NCI-H82 (cell line): Measurements from ENCODE around the gene CYB5R3.

Experiments
- DNase-seq: peaks from one replicate; lab custom pipeline; 2025; lab: John Stamatoyannopoulos, UW

CYB5R3 gene

DNA sequence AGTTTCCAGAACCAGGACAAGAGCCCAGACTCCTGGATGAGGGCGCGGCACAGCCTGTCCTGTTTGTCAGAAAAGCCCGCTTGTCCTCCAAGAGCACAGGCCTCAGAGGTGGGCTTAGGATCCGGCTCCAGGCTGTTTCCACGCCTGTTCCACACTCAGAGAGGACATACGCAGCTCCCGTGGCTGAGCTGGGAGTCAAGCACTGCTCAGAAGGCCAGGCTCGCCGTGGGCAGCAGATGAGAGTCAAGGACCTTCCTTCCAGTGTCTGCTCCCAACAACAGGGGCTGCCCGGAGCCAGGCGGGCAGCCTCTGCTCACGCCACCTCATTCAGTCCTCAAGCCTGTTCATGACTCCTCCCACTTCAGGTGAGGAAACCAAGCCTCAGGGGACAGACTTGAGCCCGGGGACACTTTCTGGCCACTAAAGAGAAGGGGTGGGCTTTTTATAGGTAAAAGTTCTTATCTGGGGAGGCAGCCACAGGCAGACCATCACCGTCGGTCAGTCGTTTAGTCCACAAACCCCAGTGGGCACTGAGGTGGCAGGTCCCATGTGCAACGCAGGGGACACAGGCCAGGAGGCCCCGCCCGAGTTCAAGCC, 3.8 kb downstream of the CYB5R3 start:
- DNase-seq = peak; percentile 20

DNA sequence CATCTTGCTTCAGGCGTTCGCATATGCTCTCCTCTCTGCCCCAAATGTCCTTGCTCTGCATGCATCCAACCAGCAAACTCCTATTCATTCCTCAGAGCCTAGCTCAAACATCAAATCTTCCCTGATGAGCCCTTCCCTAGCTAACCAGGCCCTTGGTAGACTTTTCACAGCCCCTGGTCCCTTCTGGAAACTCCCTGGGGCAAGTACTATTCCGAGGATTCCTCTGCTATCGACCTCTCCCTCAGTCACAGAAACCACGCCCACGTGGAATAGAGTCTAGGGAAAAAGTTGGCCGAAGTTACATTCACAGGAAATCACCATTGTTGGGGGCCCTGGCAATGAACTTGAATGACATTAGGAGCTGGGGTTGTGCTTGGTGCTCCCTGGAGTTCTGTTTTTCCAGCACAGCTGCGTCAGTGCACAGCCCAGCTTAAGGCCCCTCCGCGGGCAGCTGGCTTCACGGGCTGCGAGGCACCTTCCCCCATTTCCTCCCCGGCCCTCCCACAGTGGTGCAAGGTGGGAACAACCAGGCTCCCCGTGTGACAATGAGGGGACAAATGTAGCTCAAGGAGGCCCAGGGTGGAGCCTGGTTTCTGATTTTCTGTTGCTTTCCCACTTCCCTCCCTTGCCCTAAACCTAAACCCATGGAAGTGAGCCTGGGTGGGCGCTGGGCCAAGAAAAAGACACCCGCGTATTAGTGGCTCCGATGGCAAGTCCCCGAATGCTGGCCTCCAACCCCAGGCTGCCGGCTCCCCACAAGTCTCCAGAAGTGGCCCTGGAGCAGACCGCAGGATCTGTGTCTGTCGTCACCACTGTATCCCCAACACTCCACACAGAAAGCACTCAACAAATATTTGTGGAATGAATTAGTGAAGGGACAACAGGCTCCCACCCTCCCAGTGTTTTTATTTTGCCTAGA, 4.5 kb downstream of the CYB5R3 start:
- DNase-seq = peak; percentile 22

DNA sequence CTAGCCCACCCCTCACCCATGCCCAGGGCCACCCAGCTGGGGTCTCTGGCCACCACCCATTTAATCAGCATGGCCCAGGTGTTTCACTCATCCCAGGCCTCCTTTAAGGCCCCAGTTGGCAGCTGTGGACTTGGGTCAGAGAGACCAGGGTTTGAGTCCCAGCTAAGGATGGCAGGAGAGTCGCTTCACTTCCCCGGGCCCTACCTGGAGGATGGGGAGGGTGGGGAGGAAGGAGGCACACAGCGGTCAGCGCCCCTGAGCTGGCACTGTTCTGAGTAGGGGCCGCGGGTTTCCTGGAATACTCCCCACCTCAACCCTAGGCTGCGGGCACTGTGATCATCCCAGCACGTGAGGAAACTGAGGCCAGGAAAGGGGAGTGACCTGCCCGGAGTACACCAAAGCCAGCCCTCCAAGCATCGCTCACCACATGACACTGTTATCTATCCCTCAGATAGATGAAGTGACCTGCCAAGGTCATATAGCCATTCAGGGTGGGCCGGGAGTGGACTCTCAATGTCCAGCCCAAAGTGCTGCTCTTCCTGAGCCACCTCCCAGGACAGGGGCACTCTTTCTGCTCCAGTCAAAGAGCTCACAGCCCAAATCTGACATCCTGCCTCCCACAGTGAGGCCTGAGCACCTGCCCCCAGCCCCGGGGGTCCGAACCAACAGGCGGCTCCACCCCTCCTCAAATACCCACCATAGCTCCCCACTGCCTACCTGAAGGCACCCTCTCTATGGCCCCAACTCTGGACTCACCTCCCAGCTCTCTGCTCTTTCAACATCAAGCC, 5.4 kb downstream of the CYB5R3 start:
- DNase-seq = no peak

DNA sequence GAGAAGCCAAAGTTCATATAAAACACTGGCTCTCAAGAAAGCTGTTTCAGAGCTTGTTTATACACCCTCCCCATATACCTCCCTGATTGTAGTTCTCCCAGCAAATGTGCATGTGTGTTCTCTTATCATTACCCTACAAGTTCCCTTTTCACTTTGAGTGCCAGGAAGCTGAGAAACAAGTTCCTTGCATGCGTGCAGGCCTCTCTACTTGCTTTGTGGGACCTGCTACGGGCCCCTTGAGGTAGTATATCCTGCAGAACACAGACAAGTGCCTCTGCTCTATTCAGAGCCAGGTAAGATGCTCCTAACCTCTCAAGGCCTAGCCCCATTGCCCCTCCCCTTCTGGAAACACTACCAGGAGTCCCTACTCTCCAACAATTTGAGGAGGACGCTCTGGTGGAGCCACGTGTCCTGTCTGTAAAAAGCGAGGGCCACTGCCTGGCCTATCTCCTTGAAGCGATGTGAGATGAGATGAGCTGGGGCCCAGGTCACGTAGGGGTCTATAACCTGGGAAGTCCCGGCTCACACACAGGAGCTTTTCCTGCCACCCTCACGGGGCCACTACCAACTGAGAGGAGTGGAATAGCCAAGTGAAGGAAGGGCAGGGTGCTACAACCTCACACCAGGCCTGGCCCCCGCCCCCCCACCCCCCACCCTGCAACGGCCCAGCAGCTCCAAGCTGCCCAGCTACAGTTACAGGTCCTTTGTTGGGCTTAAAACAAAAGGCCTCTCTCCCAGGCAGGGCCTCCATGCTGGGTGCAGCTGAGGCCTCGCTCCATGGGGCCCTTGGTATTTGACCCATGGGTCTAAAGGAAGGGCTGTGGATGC, 6.2 kb downstream of the CYB5R3 start:
- no peak for DNase-seq

- no peak for DNase-seq
These were observed 7.3 kb downstream of the CYB5R3 start for GRCh38 chr22:42641801-42642413.

- DNase-seq = no peak
These were observed 9.5 kb downstream of the CYB5R3 start for GRCh38 chr22:42639541-42640241.

GRCh38 chr22:42637555-42637954, 11.6 kb downstream of the CYB5R3 start:
- no peak for DNase-seq

GRCh38 chr22:42636506-42636905, 12.7 kb downstream of the CYB5R3 start:
- DNase-seq = no peak

DNA sequence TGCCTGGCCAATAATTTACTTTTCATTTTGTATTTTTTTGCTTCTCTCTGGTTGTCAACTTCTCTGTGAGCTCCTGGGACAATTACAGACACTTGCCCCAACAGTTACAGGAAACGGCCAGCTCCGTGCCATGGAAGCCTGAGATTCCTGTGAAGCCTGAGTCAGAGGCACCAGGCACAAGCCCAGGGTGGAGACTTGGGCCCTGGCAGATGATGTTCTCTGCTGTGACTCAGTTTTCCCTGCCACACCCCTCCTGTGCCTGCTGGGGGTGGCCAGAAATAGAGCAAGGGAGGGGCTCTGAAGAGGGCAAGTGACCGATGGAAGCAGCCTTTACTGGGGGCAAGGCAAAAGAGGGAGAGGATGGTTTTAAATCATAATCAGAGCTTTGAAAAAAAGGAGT, 13.7 kb downstream of the CYB5R3 start:
- DNase-seq = no peak

DNA sequence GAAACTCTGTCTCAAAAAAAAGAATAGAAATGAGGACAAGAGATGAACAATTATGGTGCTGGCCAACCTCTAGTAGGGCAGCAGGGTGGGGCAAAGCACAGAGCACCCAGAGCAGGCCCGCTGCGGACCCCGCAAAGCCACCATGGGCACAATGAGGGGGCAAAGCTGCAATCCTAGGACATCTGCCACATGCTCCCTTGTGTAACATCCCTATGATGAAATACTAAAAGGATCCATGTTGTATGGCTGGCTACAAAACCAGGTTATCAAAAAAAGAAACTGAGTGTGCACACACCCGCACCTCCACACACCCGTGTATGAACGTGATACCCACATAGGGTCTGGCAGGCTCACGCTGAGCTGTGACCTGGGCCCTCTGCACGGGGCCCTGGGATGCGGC, 16.2 kb downstream of the CYB5R3 start:
- no peak for DNase-seq

GRCh38 chr22:42632096-42632495, 17.1 kb downstream of the CYB5R3 start:
- DNase-seq = no peak

DNA sequence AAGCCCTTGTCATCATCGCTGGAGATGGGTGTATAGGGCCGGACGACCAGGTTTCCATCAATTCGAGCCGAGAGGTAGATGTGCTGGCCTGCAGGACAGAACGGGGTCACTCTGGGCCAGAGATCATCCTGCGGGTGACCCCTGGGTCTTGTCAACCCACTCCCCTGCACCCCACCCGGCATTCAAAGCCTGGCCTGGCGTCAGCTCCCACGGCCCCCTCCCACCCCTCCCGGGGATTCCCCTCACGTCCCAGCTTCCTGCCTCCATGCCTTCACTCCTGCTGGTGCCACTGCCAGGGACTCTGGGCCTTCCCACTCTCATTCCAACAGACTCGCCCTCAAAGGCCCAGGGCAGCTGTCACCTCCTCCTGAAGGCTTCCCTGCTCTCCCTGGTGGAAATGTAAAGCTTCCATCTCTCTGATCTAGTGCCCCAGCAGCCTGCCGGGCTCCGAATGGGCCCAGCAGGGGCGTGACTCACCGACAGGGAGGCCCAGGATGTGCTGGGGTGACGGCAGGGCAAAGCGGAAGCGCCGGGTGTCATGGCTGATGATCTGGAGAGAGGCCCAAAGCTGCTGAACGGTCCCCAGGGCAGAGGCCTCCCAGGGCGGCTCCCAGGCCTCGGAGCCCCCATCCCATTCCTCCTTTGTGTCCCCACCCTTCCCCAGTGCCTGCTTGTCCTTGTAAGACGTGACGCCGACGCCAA, 18.1 kb downstream of the CYB5R3 start:
- DNase-seq = no peak

DNA sequence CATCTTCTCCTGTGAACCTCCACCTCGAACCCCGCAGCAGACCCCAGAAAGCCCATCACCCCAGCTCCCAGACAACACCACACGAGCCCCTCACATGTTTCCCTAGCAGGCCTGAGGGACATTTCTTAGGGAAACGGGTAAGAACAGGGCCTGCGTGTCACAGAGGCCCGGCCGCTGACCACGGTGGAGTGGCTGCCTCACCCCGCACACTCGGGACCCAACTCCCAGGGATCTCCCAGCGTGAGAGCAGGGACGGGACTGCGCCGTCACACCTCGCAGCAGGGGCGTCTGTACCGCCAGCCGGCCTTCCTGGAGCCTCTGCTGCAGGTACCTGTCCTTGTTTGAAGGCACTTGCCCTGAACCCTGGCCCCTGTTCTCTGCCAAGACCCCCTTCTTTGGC, 19.0 kb downstream of the CYB5R3 start:
- DNase-seq = no peak

- DNase-seq = no peak
These were observed 21.2 kb downstream of the CYB5R3 start for GRCh38 chr22:42627981-42628380.

GRCh38 chr22:42626951-42627625, 22.1 kb downstream of the CYB5R3 start:
- no peak for DNase-seq

GRCh38 chr22:42626431-42626830, 22.8 kb downstream of the CYB5R3 start:
- no peak for DNase-seq

DNA sequence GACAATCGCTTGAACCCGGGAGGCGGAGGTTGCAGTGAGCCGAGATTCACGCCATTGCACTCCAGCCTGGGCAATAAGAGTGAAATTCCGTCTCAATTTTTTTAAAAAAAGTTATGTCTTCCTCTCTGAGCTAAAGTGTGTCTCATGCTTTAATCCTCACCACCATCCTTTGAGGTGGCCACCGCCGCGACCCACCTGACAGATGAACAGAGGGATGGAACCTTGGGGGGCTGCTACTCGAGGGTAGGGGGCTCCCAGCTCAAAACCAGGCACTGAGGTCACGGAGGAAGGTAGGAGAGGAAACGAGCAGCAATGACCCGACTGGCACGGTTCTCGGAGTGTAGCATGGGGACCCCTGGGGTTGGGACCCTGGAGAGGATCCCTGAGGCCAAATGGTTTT, 23.8 kb downstream of the CYB5R3 start:
- DNase-seq = no peak

GRCh38 chr22:42624551-42625106, 24.6 kb downstream of the CYB5R3 start:
- DNase-seq = no peak

DNA sequence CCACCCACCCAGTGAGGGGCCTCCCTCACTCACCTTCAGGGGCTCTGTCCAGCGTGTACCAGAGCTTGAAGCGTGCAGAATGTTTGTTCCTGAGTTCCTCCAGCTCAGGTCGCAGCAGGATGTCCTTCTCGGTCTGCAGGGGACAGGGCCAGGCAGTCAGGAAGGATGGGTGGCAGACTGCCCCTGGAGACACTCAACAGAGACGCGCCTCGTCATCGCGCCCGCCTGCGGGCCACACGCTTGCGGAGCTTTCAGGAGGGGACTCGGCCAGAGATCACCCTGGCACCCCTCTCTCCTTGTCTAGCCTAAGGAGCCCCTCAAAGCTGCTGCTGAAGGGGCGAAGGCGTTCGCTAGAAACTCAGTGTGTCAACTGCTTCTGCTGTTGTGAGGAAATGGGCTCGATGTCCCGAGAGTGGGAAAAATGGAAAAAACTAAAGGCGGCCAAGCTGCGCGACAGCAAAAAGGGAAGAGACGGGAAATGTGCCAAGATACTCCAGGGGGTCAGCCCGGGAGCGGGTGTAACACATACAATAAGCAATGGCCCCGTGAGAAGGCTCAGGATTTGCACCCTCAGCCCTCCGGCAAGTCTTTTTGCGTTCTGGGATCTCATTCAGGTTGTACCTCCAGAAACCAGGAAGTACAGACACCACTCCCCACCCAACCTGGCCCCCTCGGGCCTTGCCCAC, 25.3 kb downstream of the CYB5R3 start:
- no peak for DNase-seq
